ENCODE measurements around the gene PTPRJ. TPM values are rescaled to one million over a fixed set of nuclear protein-coding genes. Genes with fewer than 3 reads are reported as not detected.
A peak's percentile ranks its signal among the peaks of the same experiment; 100 is the strongest.

PTPRJ gene
- total RNA-seq, 1 donor from 2014 or later, result 70.3 TPM

GRCh38 chr11:48031602-48032001, 51.2 kb downstream of the PTPRJ start:
- Mint-ChIP-seq H3K27me3 (ENCODE audit: insufficient read depth) (no peaks in the 10 kb centered on the region), H3K9me3 (no peaks in the 10 kb centered on the region), H3K36me3 (ENCODE audit: low read depth) (peaks cover 58% of the 10 kb centered on the region), H3K4me1 (ENCODE audit: low read depth) (peaks cover 82% of the 10 kb centered on the region), H3K27ac (peak overlapping the region; percentile 84), H3K4me3 (peak overlapping the region; percentile 30)
- DNase-seq (ENCODE audit: low spot score), result no peak
- intact Hi-C loops (cut with micrococcal nuclease), result no loop called here

GRCh38 chr11:48032721-48033120, 52.4 kb downstream of the PTPRJ start:
- peaks cover 85% of the 10 kb centered on the region for H3K4me1 Mint-ChIP-seq (ENCODE audit: low read depth)
- peaks cover 61% of the 10 kb centered on the region for H3K36me3 Mint-ChIP-seq (ENCODE audit: low read depth)
- intact Hi-C loops (cut with micrococcal nuclease), result no loop called here
- H3K27me3 Mint-ChIP-seq (ENCODE audit: insufficient read depth), result no peaks in the 10 kb centered on the region
- peak overlapping the region; percentile 84 for H3K27ac Mint-ChIP-seq
- H3K9me3 Mint-ChIP-seq, result no peaks in the 10 kb centered on the region
- DNase-seq (ENCODE audit: low spot score), result no peak
- no peak overlapping the region for H3K4me3 Mint-ChIP-seq

- H3K4me1 Mint-ChIP-seq (ENCODE audit: low read depth), result peaks cover 80% of the 10 kb centered on the region
- no peak overlapping the region for H3K4me3 Mint-ChIP-seq
- H3K27ac Mint-ChIP-seq, result peak overlapping the region; percentile 73
- no peaks in the 10 kb centered on the region for H3K27me3 Mint-ChIP-seq (ENCODE audit: insufficient read depth)
- no peak for DNase-seq (ENCODE audit: low spot score)
- no peaks in the 10 kb centered on the region for H3K9me3 Mint-ChIP-seq
- intact Hi-C loops (cut with micrococcal nuclease), result loop anchor here (1.0 to 2.0 kb wide), 2 partner anchors 9 to 13 kb away; no protein-coding TSS in a partner anchor
- H3K36me3 Mint-ChIP-seq (ENCODE audit: low read depth), result peaks cover 59% of the 10 kb centered on the region
Measured at GRCh38 chr11:48033918-48034341, 53.6 kb downstream of the PTPRJ start.

- DNase-seq (ENCODE audit: low spot score), result no peak
- peak overlapping the region; percentile 59 for H3K27ac Mint-ChIP-seq
- H3K9me3 Mint-ChIP-seq, result no peaks in the 10 kb centered on the region
- no peaks in the 10 kb centered on the region for H3K27me3 Mint-ChIP-seq (ENCODE audit: insufficient read depth)
- peak overlapping the region; percentile 50 for H3K4me3 Mint-ChIP-seq
- H3K4me1 Mint-ChIP-seq (ENCODE audit: low read depth), result peaks cover 75% of the 10 kb centered on the region
- intact Hi-C loops (cut with micrococcal nuclease), result loop anchor here (1.0 to 2.0 kb wide), 2 partner anchors 8 to 14 kb away; no protein-coding TSS in a partner anchor
- peaks cover 52% of the 10 kb centered on the region for H3K36me3 Mint-ChIP-seq (ENCODE audit: low read depth)
Measured at GRCh38 chr11:48034926-48035871, 54.8 kb downstream of the PTPRJ start.

- Mint-ChIP-seq H3K27ac (peak overlapping the region; percentile 55), H3K36me3 (ENCODE audit: low read depth) (peaks cover 54% of the 10 kb centered on the region), H3K9me3 (no peaks in the 10 kb centered on the region), H3K4me3 (peak overlapping the region; percentile 50), H3K27me3 (ENCODE audit: insufficient read depth) (no peaks in the 10 kb centered on the region), H3K4me1 (ENCODE audit: low read depth) (peaks cover 77% of the 10 kb centered on the region)
- intact Hi-C loops (cut with micrococcal nuclease), result no loop called here
- no peak for DNase-seq (ENCODE audit: low spot score)
Measured at GRCh38 chr11:48036011-48036410, 55.7 kb downstream of the PTPRJ start.

GRCh38 chr11:48036466-48036865, 56.1 kb downstream of the PTPRJ start:
- intact Hi-C loops (cut with micrococcal nuclease), result no loop called here
- peaks cover 53% of the 10 kb centered on the region for H3K36me3 Mint-ChIP-seq (ENCODE audit: low read depth)
- no peaks in the 10 kb centered on the region for H3K27me3 Mint-ChIP-seq (ENCODE audit: insufficient read depth)
- peaks cover 75% of the 10 kb centered on the region for H3K4me1 Mint-ChIP-seq (ENCODE audit: low read depth)
- no peak for DNase-seq (ENCODE audit: low spot score)
- H3K4me3 Mint-ChIP-seq, result no peak overlapping the region
- no peaks in the 10 kb centered on the region for H3K9me3 Mint-ChIP-seq
- H3K27ac Mint-ChIP-seq, result no peak overlapping the region

GRCh38 chr11:48037709-48038468, 57.5 kb downstream of the PTPRJ start:
- H3K27me3 Mint-ChIP-seq (ENCODE audit: insufficient read depth), result no peaks in the 10 kb centered on the region
- peaks cover 72% of the 10 kb centered on the region for H3K4me1 Mint-ChIP-seq (ENCODE audit: low read depth)
- H3K9me3 Mint-ChIP-seq, result no peaks in the 10 kb centered on the region
- H3K4me3 Mint-ChIP-seq, result no peak overlapping the region
- intact Hi-C loops (cut with micrococcal nuclease), result no loop called here
- peaks cover 43% of the 10 kb centered on the region for H3K36me3 Mint-ChIP-seq (ENCODE audit: low read depth)
- H3K27ac Mint-ChIP-seq, result peak overlapping the region; percentile 43
- no peak for DNase-seq (ENCODE audit: low spot score)

GRCh38 chr11:48040830-48041444, 60.6 kb downstream of the PTPRJ start:
- H3K36me3 Mint-ChIP-seq (ENCODE audit: low read depth), result peaks cover 26% of the 10 kb centered on the region
- H3K27me3 Mint-ChIP-seq (ENCODE audit: insufficient read depth), result no peaks in the 10 kb centered on the region
- H3K9me3 Mint-ChIP-seq, result no peaks in the 10 kb centered on the region
- H3K27ac Mint-ChIP-seq, result no peak overlapping the region
- H3K4me1 Mint-ChIP-seq (ENCODE audit: low read depth), result peaks cover 73% of the 10 kb centered on the region
- H3K4me3 Mint-ChIP-seq, result no peak overlapping the region
- DNase-seq (ENCODE audit: low spot score), result no peak
- intact Hi-C loops (cut with micrococcal nuclease), result no loop called here

GRCh38 chr11:48041877-48042695, 61.7 kb downstream of the PTPRJ start:
- H3K36me3 Mint-ChIP-seq (ENCODE audit: low read depth), result peaks cover 21% of the 10 kb centered on the region
- H3K27ac Mint-ChIP-seq, result peak overlapping the region; percentile 76
- peaks cover 70% of the 10 kb centered on the region for H3K4me1 Mint-ChIP-seq (ENCODE audit: low read depth)
- intact Hi-C loops (cut with micrococcal nuclease), result no loop called here
- H3K9me3 Mint-ChIP-seq, result no peaks in the 10 kb centered on the region
- DNase-seq (ENCODE audit: low spot score), result no peak
- H3K4me3 Mint-ChIP-seq, result peak overlapping the region; percentile 20
- no peaks in the 10 kb centered on the region for H3K27me3 Mint-ChIP-seq (ENCODE audit: insufficient read depth)

- intact Hi-C loops (cut with micrococcal nuclease), result loop anchor here (1.0 kb wide), 1 partner anchor 9 kb away; no protein-coding TSS in a partner anchor
- peak overlapping the region; percentile 38 for H3K4me3 Mint-ChIP-seq
- peaks cover 19% of the 10 kb centered on the region for H3K36me3 Mint-ChIP-seq (ENCODE audit: low read depth)
- H3K9me3 Mint-ChIP-seq, result no peaks in the 10 kb centered on the region
- DNase-seq (ENCODE audit: low spot score), result no peak
- peak overlapping the region; percentile 76 for H3K27ac Mint-ChIP-seq
- H3K27me3 Mint-ChIP-seq (ENCODE audit: insufficient read depth), result no peaks in the 10 kb centered on the region
- H3K4me1 Mint-ChIP-seq (ENCODE audit: low read depth), result peaks cover 71% of the 10 kb centered on the region
Measured at GRCh38 chr11:48043111-48043990, 63.0 kb downstream of the PTPRJ start.

GRCh38 chr11:48043991-48044512, 63.7 kb downstream of the PTPRJ start:
- Mint-ChIP-seq H3K27ac (peak overlapping the region; percentile 76), H3K4me3 (peak overlapping the region; percentile 38), H3K9me3 (no peaks in the 10 kb centered on the region), H3K4me1 (ENCODE audit: low read depth) (peaks cover 74% of the 10 kb centered on the region), H3K36me3 (ENCODE audit: low read depth) (peaks cover 24% of the 10 kb centered on the region), H3K27me3 (ENCODE audit: insufficient read depth) (no peaks in the 10 kb centered on the region)
- DNase-seq (ENCODE audit: low spot score), result no peak
- intact Hi-C loops (cut with micrococcal nuclease), result loop anchor here (1.0 kb wide), 1 partner anchor 10 kb away; no protein-coding TSS in a partner anchor

All from activated T-helper 1 cell treated with anti-CD3 and anti-CD28 coated beads, Interleukin-12 subunit alpha, Interleukin-12 subunit beta, Interleukin-2, Interleukin-4 antibody, amounts not matched to agents 30 ng/mL and 10 ng/mL and 1 ng/mL, durations not matched to agents 14 hours and 24 hours and 36 hours (primary cell).